ENCODE data around the gene ZNF532.

Gene ZNF532

DNA sequence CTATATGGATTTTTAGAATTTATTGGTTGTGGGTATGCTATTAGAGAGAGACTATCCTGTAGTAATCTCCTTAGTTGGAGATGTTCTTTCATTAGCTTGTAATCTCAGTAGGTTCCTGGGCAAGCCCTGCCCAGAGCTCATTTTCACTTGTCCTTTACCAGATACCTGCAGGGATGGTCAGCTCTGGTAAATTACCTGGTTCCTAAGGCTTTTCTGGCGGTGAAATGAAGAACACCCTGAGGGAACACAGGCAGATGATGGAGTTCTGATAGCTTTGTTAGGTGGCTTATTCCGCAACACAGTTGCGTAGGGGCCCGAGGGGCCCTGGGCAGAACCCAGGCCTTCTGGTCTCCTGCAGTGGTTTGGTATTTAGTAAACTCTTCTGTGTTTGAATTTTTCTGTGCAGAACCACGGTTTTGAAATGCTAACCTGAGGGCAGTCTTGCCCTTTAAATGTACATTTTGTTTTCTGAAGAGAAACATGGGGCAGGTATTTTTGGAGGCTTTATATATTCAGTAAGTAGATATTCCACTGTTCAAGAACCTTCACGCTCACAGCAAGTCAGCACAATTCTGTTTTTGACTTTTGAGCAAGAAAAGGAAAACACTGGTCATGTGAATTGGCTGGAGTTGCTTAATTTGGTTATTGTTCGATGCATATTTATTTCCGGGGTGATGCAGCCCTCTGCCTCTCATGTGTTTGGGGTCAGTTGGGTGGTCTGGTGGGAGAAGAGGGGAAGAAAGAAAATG, 22.4 kb downstream of the ZNF532 start:
- Histone ChIP-seq H2AFZ (ENCODE audit: low read length, unreplicated experiment) (peak overlapping the region; percentile 27), H3K27me3 (ENCODE audit: insufficient read depth, low read length) (no peaks in the 10 kb centered on the region), H3K4me1 (ENCODE audit: control insufficient read depth, insufficient read depth, low read length, unreplicated experiment) (peaks cover 32% of the 10 kb centered on the region), H3K79me2 (ENCODE audit: control insufficient read depth, insufficient read depth, low read length, unreplicated experiment) (peaks cover 35% of the 10 kb centered on the region), H3K4me3 (ENCODE audit: low read depth, low read length) (peak overlapping the region; percentile 53), H3K36me3 (ENCODE audit: insufficient read depth, low read length) (no peaks in the 10 kb centered on the region), H3K27ac (ENCODE audit: low read depth, low read length) (peak overlapping the region; percentile 85)

DNA sequence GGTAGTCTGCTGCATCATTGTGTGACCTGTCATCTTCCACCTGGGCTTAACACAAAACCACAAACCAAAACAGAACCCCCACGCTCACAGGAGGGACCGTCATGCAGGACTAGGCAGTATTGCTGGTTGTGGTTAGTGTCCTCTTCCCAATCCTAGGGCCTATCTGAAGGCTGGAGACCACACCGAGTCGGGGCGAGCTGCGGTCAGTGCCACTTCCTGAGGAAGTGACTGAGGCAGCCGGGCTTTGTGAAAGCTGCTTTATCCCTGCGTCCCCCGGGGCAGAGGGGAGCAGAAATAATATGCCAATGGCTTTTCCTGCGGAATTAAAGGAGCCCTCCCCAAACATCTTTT, 22.9 kb downstream of the ZNF532 start:
- Histone ChIP-seq H3K4me3 (ENCODE audit: low read depth, low read length) (peak overlapping the region; percentile 53), H3K4me1 (ENCODE audit: control insufficient read depth, insufficient read depth, low read length, unreplicated experiment) (peaks cover 32% of the 10 kb centered on the region), H2AFZ (ENCODE audit: low read length, unreplicated experiment) (peak overlapping the region; percentile 27), H3K79me2 (ENCODE audit: control insufficient read depth, insufficient read depth, low read length, unreplicated experiment) (peaks cover 36% of the 10 kb centered on the region), H3K36me3 (ENCODE audit: insufficient read depth, low read length) (no peaks in the 10 kb centered on the region), H3K27me3 (ENCODE audit: insufficient read depth, low read length) (no peaks in the 10 kb centered on the region), H3K27ac (ENCODE audit: low read depth, low read length) (peak overlapping the region; percentile 85)

DNA sequence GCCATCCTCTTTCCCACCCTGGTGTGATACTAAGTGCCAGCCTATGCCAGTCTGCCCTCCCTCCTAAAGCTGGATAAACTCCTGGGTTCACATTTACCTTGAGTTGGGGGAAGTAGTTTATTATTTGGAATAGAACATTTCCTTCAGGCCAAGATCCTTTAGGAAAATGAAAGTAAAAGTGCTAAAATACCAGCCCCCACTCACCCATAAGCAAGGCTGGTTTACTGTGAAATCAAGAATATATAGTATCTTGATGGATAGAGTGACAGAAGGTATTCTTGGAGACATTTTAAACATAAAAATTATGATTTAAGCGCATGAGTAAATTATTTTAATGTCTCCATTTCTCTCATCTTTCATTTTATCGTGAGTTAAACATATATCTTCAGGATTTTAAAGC, 27.1 kb downstream of the ZNF532 start:
- Histone ChIP-seq H3K4me1 (ENCODE audit: control insufficient read depth, insufficient read depth, low read length, unreplicated experiment) (peaks cover 34% of the 10 kb centered on the region), H3K27me3 (ENCODE audit: insufficient read depth, low read length) (no peaks in the 10 kb centered on the region), H3K79me2 (ENCODE audit: control insufficient read depth, insufficient read depth, low read length, unreplicated experiment) (peaks cover 46% of the 10 kb centered on the region), H3K4me3 (ENCODE audit: low read depth, low read length) (peak overlapping the region; percentile 72), H3K36me3 (ENCODE audit: insufficient read depth, low read length) (no peaks in the 10 kb centered on the region), H2AFZ (ENCODE audit: low read length, unreplicated experiment) (peak overlapping the region; percentile 20), H3K27ac (ENCODE audit: low read depth, low read length) (peak overlapping the region; percentile 53)

DNA sequence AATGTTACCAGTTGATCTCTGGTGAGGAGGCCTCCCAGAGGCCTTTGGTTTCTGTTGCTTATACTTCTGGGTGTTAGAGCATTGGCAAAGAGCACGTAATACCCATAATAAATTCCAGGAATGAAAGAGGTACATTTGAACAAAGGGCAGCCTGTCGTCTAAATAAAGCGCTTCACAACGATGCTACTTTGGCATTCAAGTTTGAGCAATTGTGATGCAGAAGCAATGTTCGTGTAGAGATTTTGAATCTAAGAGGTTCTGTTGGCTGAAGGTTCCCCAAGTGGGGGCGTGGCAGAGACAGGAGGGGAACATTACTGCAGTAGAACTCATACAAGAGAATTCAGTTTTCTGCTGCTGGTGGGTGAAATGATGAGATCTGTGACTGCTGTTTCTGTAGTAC, 27.8 kb downstream of the ZNF532 start:
- no peak overlapping the region for H3K27ac ChIP-seq (ENCODE audit: low read depth, low read length)
- H2AFZ ChIP-seq (ENCODE audit: low read length, unreplicated experiment), result no peak overlapping the region
- H3K27me3 ChIP-seq (ENCODE audit: insufficient read depth, low read length), result no peaks in the 10 kb centered on the region
- H3K4me3 ChIP-seq (ENCODE audit: low read depth, low read length), result peak overlapping the region; percentile 72
- H3K4me1 ChIP-seq (ENCODE audit: control insufficient read depth, insufficient read depth, low read length, unreplicated experiment), result peaks cover 27% of the 10 kb centered on the region
- H3K79me2 ChIP-seq (ENCODE audit: control insufficient read depth, insufficient read depth, low read length, unreplicated experiment), result peaks cover 46% of the 10 kb centered on the region
- no peaks in the 10 kb centered on the region for H3K36me3 ChIP-seq (ENCODE audit: insufficient read depth, low read length)

DNA sequence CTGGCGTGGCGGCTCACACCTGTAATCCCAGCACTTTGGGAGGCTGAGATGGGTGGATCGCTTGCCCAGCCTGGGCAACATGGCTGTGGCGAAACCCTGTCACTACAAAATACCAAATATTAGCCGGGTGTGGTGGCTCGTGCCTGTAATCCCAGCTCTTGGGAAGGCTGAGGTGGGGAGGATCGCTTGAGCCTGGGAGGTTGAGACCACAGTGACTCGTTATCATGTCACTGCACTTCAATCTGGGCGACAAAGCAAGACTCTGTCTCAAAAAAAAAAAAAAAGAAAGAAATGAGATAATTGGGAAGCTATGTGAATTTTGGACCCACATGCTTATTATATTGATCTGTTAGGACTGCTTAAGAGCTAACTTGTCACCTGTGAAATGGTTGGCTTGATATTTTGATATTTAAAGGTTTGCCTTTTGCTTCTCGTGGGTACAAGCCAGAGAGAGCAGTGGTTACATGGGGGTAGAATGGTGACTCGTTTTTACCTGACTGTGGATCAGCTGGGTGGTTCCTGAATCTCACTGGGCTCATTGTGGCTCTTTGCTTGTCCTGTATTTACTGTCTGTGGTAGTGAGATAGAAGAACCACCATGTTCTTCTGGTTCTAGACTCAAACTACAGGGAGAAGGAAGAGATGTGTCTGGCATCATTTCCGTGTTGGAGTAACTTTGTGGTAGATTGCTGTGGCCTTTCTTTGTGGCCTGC, 28.9 kb downstream of the ZNF532 start:
- H3K27me3 ChIP-seq (ENCODE audit: insufficient read depth, low read length), result no peaks in the 10 kb centered on the region
- no peak overlapping the region for H3K4me3 ChIP-seq (ENCODE audit: low read depth, low read length)
- peaks cover 52% of the 10 kb centered on the region for H3K79me2 ChIP-seq (ENCODE audit: control insufficient read depth, insufficient read depth, low read length, unreplicated experiment)
- no peaks in the 10 kb centered on the region for H3K36me3 ChIP-seq (ENCODE audit: insufficient read depth, low read length)
- H3K27ac ChIP-seq (ENCODE audit: low read depth, low read length), result no peak overlapping the region
- H2AFZ ChIP-seq (ENCODE audit: low read length, unreplicated experiment), result no peak overlapping the region
- H3K4me1 ChIP-seq (ENCODE audit: control insufficient read depth, insufficient read depth, low read length, unreplicated experiment), result peaks cover 20% of the 10 kb centered on the region

DNA sequence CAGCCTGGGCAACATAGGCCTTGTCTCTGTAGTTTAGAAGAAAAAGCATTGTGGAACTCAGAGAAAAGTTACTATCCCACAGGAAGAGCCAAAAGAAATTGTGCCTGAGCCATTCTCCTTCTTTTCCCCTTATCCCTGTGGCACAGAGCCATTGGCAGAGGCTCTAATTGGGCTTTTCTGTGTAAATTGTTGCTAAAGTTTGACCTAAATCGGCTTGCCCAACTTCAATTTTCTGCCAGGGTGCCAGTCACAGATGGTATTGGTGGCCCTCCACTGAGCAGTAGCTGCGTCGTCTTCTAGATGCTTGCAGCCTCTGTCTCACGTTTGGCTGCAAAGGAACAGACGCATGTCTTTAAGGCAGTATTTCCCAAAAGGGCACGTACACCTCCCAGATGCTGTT, 30.3 kb downstream of the ZNF532 start:
- Histone ChIP-seq H3K4me3 (ENCODE audit: low read depth, low read length) (no peak overlapping the region), H3K79me2 (ENCODE audit: control insufficient read depth, insufficient read depth, low read length, unreplicated experiment) (peaks cover 52% of the 10 kb centered on the region), H3K36me3 (ENCODE audit: insufficient read depth, low read length) (no peaks in the 10 kb centered on the region), H3K27me3 (ENCODE audit: insufficient read depth, low read length) (no peaks in the 10 kb centered on the region), H2AFZ (ENCODE audit: low read length, unreplicated experiment) (no peak overlapping the region), H3K27ac (ENCODE audit: low read depth, low read length) (no peak overlapping the region), H3K4me1 (ENCODE audit: control insufficient read depth, insufficient read depth, low read length, unreplicated experiment) (peaks cover 20% of the 10 kb centered on the region)

DNA sequence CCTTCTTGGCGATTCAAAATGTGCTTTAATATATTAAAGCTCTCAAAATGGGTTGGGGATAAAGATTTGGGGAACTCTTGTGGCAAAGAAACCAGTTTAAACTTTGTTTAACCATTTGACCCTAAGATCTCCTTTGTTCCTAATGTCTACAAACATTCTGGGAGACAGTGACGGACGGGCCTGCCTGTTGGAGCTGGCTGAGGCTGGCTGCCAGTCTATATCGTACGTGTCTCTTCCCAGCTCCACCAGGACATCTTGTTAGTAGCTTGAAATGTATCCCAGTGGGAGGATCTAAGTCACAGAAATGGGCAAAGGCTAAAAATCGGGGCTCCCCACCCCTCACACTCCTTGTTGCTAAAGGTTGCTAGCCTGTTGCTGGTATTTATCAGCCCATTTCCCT, 30.7 kb downstream of the ZNF532 start:
- no peak overlapping the region for H3K27ac ChIP-seq (ENCODE audit: low read depth, low read length)
- no peaks in the 10 kb centered on the region for H3K36me3 ChIP-seq (ENCODE audit: insufficient read depth, low read length)

DNA sequence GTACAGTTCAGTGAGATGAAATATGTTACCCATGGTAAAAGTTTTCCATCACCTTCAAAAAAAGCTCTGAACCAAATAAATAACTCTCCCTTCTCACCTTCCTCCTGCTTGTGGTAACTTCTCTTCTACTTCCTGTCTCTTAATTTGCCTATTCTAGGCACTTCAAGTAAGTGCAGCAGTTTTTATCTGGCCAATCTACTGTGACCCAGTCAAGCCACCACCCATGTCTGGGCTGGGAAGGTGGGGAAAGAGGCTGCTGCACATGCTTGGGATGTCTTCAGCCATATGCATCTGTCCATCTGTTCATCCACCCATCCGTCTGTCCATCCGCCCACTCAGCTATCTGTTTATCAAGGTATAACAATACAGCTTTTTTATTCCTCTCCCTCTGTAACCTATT, 31.6 kb downstream of the ZNF532 start:
- H3K4me1 ChIP-seq (ENCODE audit: control insufficient read depth, insufficient read depth, low read length, unreplicated experiment), result peaks cover 20% of the 10 kb centered on the region
- no peak overlapping the region for H3K27ac ChIP-seq (ENCODE audit: low read depth, low read length)
- no peak overlapping the region for H2AFZ ChIP-seq (ENCODE audit: low read length, unreplicated experiment)
- no peaks in the 10 kb centered on the region for H3K36me3 ChIP-seq (ENCODE audit: insufficient read depth, low read length)
- H3K79me2 ChIP-seq (ENCODE audit: control insufficient read depth, insufficient read depth, low read length, unreplicated experiment), result peaks cover 57% of the 10 kb centered on the region
- H3K27me3 ChIP-seq (ENCODE audit: insufficient read depth, low read length), result no peaks in the 10 kb centered on the region
- H3K4me3 ChIP-seq (ENCODE audit: low read depth, low read length), result no peak overlapping the region

More for the DNA sequence above, 30.7 kb downstream of the ZNF532 start:
- Histone ChIP-seq H2AFZ (ENCODE audit: low read length, unreplicated experiment) (no peak overlapping the region), H3K4me1 (ENCODE audit: control insufficient read depth, insufficient read depth, low read length, unreplicated experiment) (peaks cover 20% of the 10 kb centered on the region), H3K79me2 (ENCODE audit: control insufficient read depth, insufficient read depth, low read length, unreplicated experiment) (peaks cover 54% of the 10 kb centered on the region), H3K27me3 (ENCODE audit: insufficient read depth, low read length) (no peaks in the 10 kb centered on the region), H3K4me3 (ENCODE audit: low read depth, low read length) (no peak overlapping the region)

DNA sequence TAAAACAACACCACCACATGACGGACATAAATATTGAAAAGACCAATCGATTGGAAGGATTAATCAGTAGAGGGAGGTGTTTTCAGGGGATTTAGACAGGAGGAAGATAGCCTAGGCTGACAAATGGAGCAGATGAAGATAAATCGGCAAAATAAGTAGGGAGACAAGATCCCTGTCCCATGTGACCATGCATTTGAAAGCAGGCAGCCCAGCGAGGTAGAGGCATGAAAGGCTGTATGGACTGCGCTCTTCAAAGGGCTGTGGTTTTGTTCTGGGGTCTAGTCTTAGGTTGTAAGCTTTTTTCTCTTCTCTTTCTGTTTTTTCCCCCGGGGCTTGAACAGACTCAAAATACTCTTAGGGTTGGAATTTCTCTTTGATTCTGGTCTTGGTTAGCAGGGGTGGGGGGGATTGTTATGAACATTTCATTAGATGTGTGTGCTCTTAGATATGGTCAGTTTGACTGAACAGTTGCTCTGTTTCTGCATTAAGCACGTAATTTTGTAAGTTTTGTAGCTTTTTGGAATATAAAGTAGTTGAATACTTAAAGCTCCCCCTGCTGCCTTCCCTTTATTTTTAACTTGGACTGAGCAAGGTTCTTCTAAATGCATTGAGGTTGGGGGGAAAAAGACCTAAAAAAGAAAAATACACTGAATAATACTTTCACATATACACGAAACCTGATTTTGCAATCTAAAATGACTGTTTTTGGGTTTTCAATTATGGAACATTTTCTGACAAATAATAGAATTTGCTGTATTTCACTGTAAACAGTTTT, 32.2 kb downstream of the ZNF532 start:
- Histone ChIP-seq H3K27ac (ENCODE audit: low read depth, low read length) (no peak overlapping the region), H3K27me3 (ENCODE audit: insufficient read depth, low read length) (no peaks in the 10 kb centered on the region), H2AFZ (ENCODE audit: low read length, unreplicated experiment) (no peak overlapping the region), H3K4me3 (ENCODE audit: low read depth, low read length) (no peak overlapping the region), H3K36me3 (ENCODE audit: insufficient read depth, low read length) (no peaks in the 10 kb centered on the region; the same call in 1 of the 2 replicates), H3K79me2 (ENCODE audit: control insufficient read depth, insufficient read depth, low read length, unreplicated experiment) (peaks cover 56% of the 10 kb centered on the region), H3K4me1 (ENCODE audit: control insufficient read depth, insufficient read depth, low read length, unreplicated experiment) (peaks cover 20% of the 10 kb centered on the region)

DNA sequence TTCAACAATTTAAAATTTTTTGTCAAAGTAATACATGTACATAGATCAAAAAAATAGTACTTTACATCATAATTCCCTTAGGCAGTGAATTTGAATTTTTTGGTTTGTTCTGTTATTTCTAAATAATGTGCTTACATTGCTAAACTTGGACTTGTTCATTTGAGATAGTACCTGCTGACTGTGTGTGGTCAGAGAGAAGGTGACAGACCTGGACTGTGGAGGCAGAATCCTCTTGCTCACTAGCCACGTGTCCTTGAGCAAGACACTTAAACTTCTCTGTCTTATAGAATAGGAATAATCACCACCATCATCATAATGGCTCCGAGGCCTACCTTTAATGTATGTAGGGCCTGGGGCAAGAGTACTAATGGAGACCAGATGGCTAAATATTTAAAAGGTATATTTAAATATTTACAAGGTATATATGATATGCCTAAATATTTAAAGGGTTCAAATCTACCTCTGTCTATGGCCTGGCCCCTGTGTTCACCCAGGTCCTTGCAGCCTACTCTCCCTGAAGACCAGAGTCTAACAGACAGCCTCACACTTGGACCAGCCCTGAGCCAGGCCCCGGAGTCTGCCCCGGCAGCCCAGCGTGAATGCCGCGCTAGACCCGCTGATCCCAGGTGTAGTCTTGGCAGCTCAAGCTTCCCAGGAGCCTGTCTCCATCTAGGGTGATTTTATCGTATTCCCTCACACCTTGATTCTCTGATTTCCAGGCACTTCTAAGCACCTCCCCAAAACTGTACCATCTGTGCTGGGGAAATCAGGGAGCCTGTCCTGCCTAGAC, 33.5 kb downstream of the ZNF532 start:
- H3K4me1 ChIP-seq (ENCODE audit: control insufficient read depth, insufficient read depth, low read length, unreplicated experiment), result peaks cover 8% of the 10 kb centered on the region
- H3K27ac ChIP-seq (ENCODE audit: low read depth, low read length), result no peak overlapping the region
- peaks cover 52% of the 10 kb centered on the region for H3K79me2 ChIP-seq (ENCODE audit: control insufficient read depth, insufficient read depth, low read length, unreplicated experiment)
- H3K36me3 ChIP-seq (ENCODE audit: insufficient read depth, low read length), result no peaks in the 10 kb centered on the region; the same call in 1 of the 2 replicates
- H3K4me3 ChIP-seq (ENCODE audit: low read depth, low read length), result no peak overlapping the region
- H3K27me3 ChIP-seq (ENCODE audit: insufficient read depth, low read length), result no peaks in the 10 kb centered on the region
- H2AFZ ChIP-seq (ENCODE audit: low read length, unreplicated experiment), result no peak overlapping the region
